Chondrocyte (in vitro differentiated cells): ENCODE results near the gene TMTC1. TPM values are rescaled to one million over a fixed set of nuclear protein-coding genes. Genes with fewer than 3 reads are reported as not detected.

Source experiments
- DNase-seq: peaks from one replicate; pipeline ENCODE4 v3.0.0; 2021; ENCODE audit warnings: mixed read lengths, low spot score
- H3K27ac Mint-ChIP-seq: one replicate; pipeline ENCODE4 v1.8.0; 2021; ENCODE audit warnings: mild to moderate bottlenecking, moderate library complexity, mixed read lengths; ENCODE audit not compliant: unreplicated experiment
- H3K27me3 Mint-ChIP-seq: 2 replicates; pipeline ENCODE4 v1.8.0; 2021; ENCODE audit warnings: low read depth, mixed read lengths
- H3K36me3 Mint-ChIP-seq: 2 replicates; pipeline ENCODE4 v1.8.0; 2021; ENCODE audit warnings: low read depth, mixed read lengths
- H3K4me1 Mint-ChIP-seq: 2 replicates; pipeline ENCODE4 v1.8.0; 2021; ENCODE audit warnings: low read depth, mild to moderate bottlenecking, mixed read lengths
- H3K4me3 Mint-ChIP-seq: one replicate; pipeline ENCODE4 v1.8.0; 2021; ENCODE audit warnings: mild to moderate bottlenecking, moderate library complexity, mixed read lengths; ENCODE audit not compliant: unreplicated experiment
- H3K9me3 Mint-ChIP-seq: 2 replicates; pipeline ENCODE4 v1.8.0; 2021; ENCODE audit warnings: low read depth, mixed read lengths
- CTCF ChIP-seq: fragments of 200-600 bp; sonication (generic); IDR thresholded peaks from 2 replicates; pipeline ENCODE4 v1.5.0; 2021; ENCODE audit warnings: antibody characterized with exemption, mild to moderate bottlenecking, moderate library complexity
- total RNA-seq: library from RNA; stranded (reverse); gene quantifications from 3 replicates; pipeline ENCODE4 v1.2.1, GENCODE V29; 2021

The TMTC1 gene
- total RNA-seq, 1 donor from 2014 or later, result 25.2 TPM

DNA sequence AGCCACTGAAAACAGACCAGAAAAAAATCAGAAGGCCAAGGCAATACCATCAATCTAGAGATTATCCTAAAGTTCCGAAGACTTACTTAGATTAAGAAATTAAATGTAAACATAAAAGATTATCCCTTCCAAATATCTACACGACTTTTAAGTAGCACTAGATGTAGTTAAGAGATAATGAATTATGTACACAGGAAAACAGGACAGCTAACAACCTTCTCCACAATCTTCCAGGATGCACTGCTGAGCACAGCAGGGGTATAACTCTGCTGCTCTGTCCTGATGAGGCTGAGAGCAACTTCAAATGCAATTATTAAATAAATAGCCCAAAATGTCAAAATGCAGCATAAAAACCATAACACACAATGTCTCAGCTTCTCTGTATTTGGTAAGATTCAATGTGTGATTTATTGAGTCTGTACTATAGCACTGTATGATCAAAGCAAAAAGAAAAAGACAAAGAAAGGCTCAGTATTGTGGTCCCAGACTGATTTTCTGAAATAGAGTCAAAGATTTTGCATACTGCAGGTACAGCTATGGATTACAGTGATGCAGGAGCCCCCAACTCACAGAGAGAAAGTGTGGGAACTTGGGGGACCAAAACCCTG, 56.9 kb downstream of the TMTC1 start:
- no peak for DNase-seq
- Mint-ChIP-seq H3K27ac (peak overlapping the region; percentile 90), H3K4me1 (peaks cover 59% of the 10 kb centered on the region), H3K4me3 (no peak overlapping the region), H3K36me3 (peaks cover 2% of the 10 kb centered on the region), H3K27me3 (no peaks in the 10 kb centered on the region), H3K9me3 (no peaks in the 10 kb centered on the region)
- no peak for TF ChIP-seq CTCF

GRCh38 chr12:29726321-29726692, 57.4 kb downstream of the TMTC1 start:
- Mint-ChIP-seq H3K9me3 (no peaks in the 10 kb centered on the region), H3K4me1 (peaks cover 53% of the 10 kb centered on the region), H3K27me3 (no peaks in the 10 kb centered on the region), H3K27ac (peak overlapping the region; percentile 90), H3K4me3 (peak overlapping the region; percentile 14), H3K36me3 (peaks cover 2% of the 10 kb centered on the region)
- DNase-seq, result no peak
- no peak for TF ChIP-seq CTCF

- peaks cover 2% of the 10 kb centered on the region for H3K36me3 Mint-ChIP-seq
- peaks cover 50% of the 10 kb centered on the region for H3K4me1 Mint-ChIP-seq
- peak overlapping the region; percentile 90 for H3K27ac Mint-ChIP-seq
- TF ChIP-seq CTCF, result no peak
- peak overlapping the region; percentile 14 for H3K4me3 Mint-ChIP-seq
- no peaks in the 10 kb centered on the region for H3K27me3 Mint-ChIP-seq
- no peaks in the 10 kb centered on the region for H3K9me3 Mint-ChIP-seq
- no peak for DNase-seq
Measured at GRCh38 chr12:29725587-29726320, 58.0 kb downstream of the TMTC1 start.

DNA sequence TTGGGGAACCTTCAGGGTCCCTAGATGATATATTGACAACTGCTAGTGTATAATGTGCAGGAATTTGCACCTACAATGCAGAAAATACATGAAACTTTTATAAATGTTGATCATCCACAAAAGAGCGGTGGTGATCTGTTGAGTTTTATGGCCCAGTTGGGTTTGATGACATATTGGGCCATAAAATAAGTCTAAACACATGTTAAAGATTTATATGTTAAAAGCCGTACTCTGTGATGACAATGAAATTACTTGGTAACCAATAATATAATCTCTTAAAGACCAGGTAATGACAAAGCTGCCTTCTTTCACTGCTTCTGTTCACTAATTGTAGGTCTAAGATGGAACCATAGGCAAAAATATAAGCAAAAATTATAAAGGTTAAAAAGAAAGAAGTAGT, 61.6 kb downstream of the TMTC1 start:
- Mint-ChIP-seq H3K4me1 (peaks cover 33% of the 10 kb centered on the region), H3K9me3 (no peaks in the 10 kb centered on the region), H3K36me3 (peaks cover 6% of the 10 kb centered on the region), H3K27me3 (no peaks in the 10 kb centered on the region), H3K27ac (no peak overlapping the region), H3K4me3 (no peak overlapping the region)
- no peak for TF ChIP-seq CTCF
- DNase-seq, result no peak

- no peak overlapping the region for H3K27ac Mint-ChIP-seq
Measured at GRCh38 chr12:29719381-29719780, 64.4 kb downstream of the TMTC1 start.

More at GRCh38 chr12:29719381-29719780, 64.4 kb downstream of the TMTC1 start:
- Mint-ChIP-seq H3K4me1 (peaks cover 15% of the 10 kb centered on the region), H3K9me3 (no peaks in the 10 kb centered on the region), H3K4me3 (no peak overlapping the region), H3K36me3 (peaks cover 6% of the 10 kb centered on the region), H3K27me3 (no peaks in the 10 kb centered on the region)
- TF ChIP-seq CTCF, result no peak
- DNase-seq, result no peak
